ENCODE measurements around the gene PRRC2C.
"Not testable (repeated sequence)": the region's sequence is repeated elsewhere in the genome, so short reads cannot be mapped to it uniquely, and the experiment has no call there.

Gene PRRC2C

GRCh38 chr1:171576144-171576543 lies 90.8 kb downstream of the PRRC2C start:
- H3K36me3 ChIP-seq (ENCODE audit: insufficient read depth, low read length): peaks cover 82% of the 10 kb centered on the region
- no peak overlapping the region for H3K4me3 ChIP-seq (ENCODE audit: low read length)
- no peaks in the 10 kb centered on the region for H3K27me3 ChIP-seq (ENCODE audit: insufficient read depth, low read length)
- no peak overlapping the region for H2AFZ ChIP-seq (ENCODE audit: low read depth, low read length)
- H3K4me1 ChIP-seq (ENCODE audit: insufficient read depth, low read length): no peaks in the 10 kb centered on the region
- no peaks in the 10 kb centered on the region for H3K9me3 ChIP-seq (ENCODE audit: low read length)

- peaks cover 90% of the 10 kb centered on the region for H3K36me3 ChIP-seq (ENCODE audit: insufficient read depth, low read length)
Measured at GRCh38 chr1:171581226-171581625, 95.9 kb downstream of the PRRC2C start.

GRCh38 chr1:171581766-171582165 lies 96.4 kb downstream of the PRRC2C start:
- H2AFZ ChIP-seq (ENCODE audit: low read depth, low read length): no peak overlapping the region
- no peaks in the 10 kb centered on the region for H3K27me3 ChIP-seq (ENCODE audit: insufficient read depth, low read length)
- no peaks in the 10 kb centered on the region for H3K9me3 ChIP-seq (ENCODE audit: low read length)
- H3K4me3 ChIP-seq (ENCODE audit: low read length): no peak overlapping the region
- H3K36me3 ChIP-seq (ENCODE audit: insufficient read depth, low read length): peaks cover 87% of the 10 kb centered on the region
- no peaks in the 10 kb centered on the region for H3K4me1 ChIP-seq (ENCODE audit: insufficient read depth, low read length)

More at GRCh38 chr1:171581226-171581625, 95.9 kb downstream of the PRRC2C start:
- Histone ChIP-seq H2AFZ (ENCODE audit: low read depth, low read length) (no peak overlapping the region), H3K4me3 (ENCODE audit: low read length) (no peak overlapping the region), H3K4me1 (ENCODE audit: insufficient read depth, low read length) (no peaks in the 10 kb centered on the region), H3K27me3 (ENCODE audit: insufficient read depth, low read length) (no peaks in the 10 kb centered on the region), H3K9me3 (ENCODE audit: low read length) (no peaks in the 10 kb centered on the region)

GRCh38 chr1:171582589-171582988 lies 97.3 kb downstream of the PRRC2C start:
- H3K27me3 ChIP-seq (ENCODE audit: insufficient read depth, low read length): no peaks in the 10 kb centered on the region
- H3K4me3 ChIP-seq (ENCODE audit: low read length): no peak overlapping the region
- no peaks in the 10 kb centered on the region for H3K4me1 ChIP-seq (ENCODE audit: insufficient read depth, low read length)
- no peaks in the 10 kb centered on the region for H3K9me3 ChIP-seq (ENCODE audit: low read length)
- H3K36me3 ChIP-seq (ENCODE audit: insufficient read depth, low read length): peaks cover 88% of the 10 kb centered on the region
- no peak overlapping the region for H2AFZ ChIP-seq (ENCODE audit: low read depth, low read length)

GRCh38 chr1:171583591-171584201 lies 98.4 kb downstream of the PRRC2C start:
- Histone ChIP-seq H3K4me3 (ENCODE audit: low read length) (no peak overlapping the region), H3K27me3 (ENCODE audit: insufficient read depth, low read length) (no peaks in the 10 kb centered on the region), H3K9me3 (ENCODE audit: low read length) (no peaks in the 10 kb centered on the region), H3K36me3 (ENCODE audit: insufficient read depth, low read length) (peaks cover 87% of the 10 kb centered on the region), H2AFZ (ENCODE audit: low read depth, low read length) (no peak overlapping the region), H3K4me1 (ENCODE audit: insufficient read depth, low read length) (no peaks in the 10 kb centered on the region)

GRCh38 chr1:171585715-171586114 lies 100.4 kb downstream of the PRRC2C start:
- peaks cover 87% of the 10 kb centered on the region for H3K36me3 ChIP-seq (ENCODE audit: insufficient read depth, low read length)
- no peaks in the 10 kb centered on the region for H3K9me3 ChIP-seq (ENCODE audit: low read length)
- no peaks in the 10 kb centered on the region for H3K27me3 ChIP-seq (ENCODE audit: insufficient read depth, low read length)
- H3K4me1 ChIP-seq (ENCODE audit: insufficient read depth, low read length): no peaks in the 10 kb centered on the region
- H2AFZ ChIP-seq (ENCODE audit: low read depth, low read length): no peak overlapping the region
- H3K4me3 ChIP-seq (ENCODE audit: low read length): no peak overlapping the region

GRCh38 chr1:171588230-171588629 lies 102.9 kb downstream of the PRRC2C start:
- Histone ChIP-seq H3K27me3 (ENCODE audit: insufficient read depth, low read length) (no peaks in the 10 kb centered on the region), H3K4me3 (ENCODE audit: low read length) (no peak overlapping the region), H2AFZ (ENCODE audit: low read depth, low read length) (no peak overlapping the region), H3K4me1 (ENCODE audit: insufficient read depth, low read length) (no peaks in the 10 kb centered on the region), H3K36me3 (ENCODE audit: insufficient read depth, low read length) (peaks cover 88% of the 10 kb centered on the region), H3K9me3 (ENCODE audit: low read length) (no peaks in the 10 kb centered on the region)

GRCh38 chr1:171590022-171590421 lies 104.7 kb downstream of the PRRC2C start:
- Histone ChIP-seq H3K27me3 (ENCODE audit: insufficient read depth, low read length) (no peaks in the 10 kb centered on the region), H3K9me3 (ENCODE audit: low read length) (no peaks in the 10 kb centered on the region), H2AFZ (ENCODE audit: low read depth, low read length) (no peak overlapping the region), H3K4me3 (ENCODE audit: low read length) (no peak overlapping the region), H3K36me3 (ENCODE audit: insufficient read depth, low read length) (peaks cover 84% of the 10 kb centered on the region), H3K4me1 (ENCODE audit: insufficient read depth, low read length) (no peaks in the 10 kb centered on the region)

GRCh38 chr1:171595324-171595723 lies 110.0 kb downstream of the PRRC2C start:
- no peaks in the 10 kb centered on the region for H3K9me3 ChIP-seq (ENCODE audit: low read length)
- peaks cover 45% of the 10 kb centered on the region for H3K36me3 ChIP-seq (ENCODE audit: insufficient read depth, low read length)
- no peaks in the 10 kb centered on the region for H3K27me3 ChIP-seq (ENCODE audit: insufficient read depth, low read length)

GRCh38 chr1:171596119-171596518 lies 110.8 kb downstream of the PRRC2C start:
- Histone ChIP-seq H2AFZ (ENCODE audit: low read depth, low read length) (no peak overlapping the region), H3K36me3 (ENCODE audit: insufficient read depth, low read length) (peaks cover 38% of the 10 kb centered on the region), H3K4me3 (ENCODE audit: low read length) (no peak overlapping the region), H3K9me3 (ENCODE audit: low read length) (no peaks in the 10 kb centered on the region), H3K4me1 (ENCODE audit: insufficient read depth, low read length) (no peaks in the 10 kb centered on the region), H3K27me3 (ENCODE audit: insufficient read depth, low read length) (no peaks in the 10 kb centered on the region)

More at GRCh38 chr1:171595324-171595723, 110.0 kb downstream of the PRRC2C start:
- H2AFZ ChIP-seq (ENCODE audit: low read depth, low read length): no peak overlapping the region
- no peaks in the 10 kb centered on the region for H3K4me1 ChIP-seq (ENCODE audit: insufficient read depth, low read length)
- H3K4me3 ChIP-seq (ENCODE audit: low read length): no peak overlapping the region

- no peaks in the 10 kb centered on the region for H3K4me1 ChIP-seq (ENCODE audit: insufficient read depth, low read length)
- peaks cover 33% of the 10 kb centered on the region for H3K36me3 ChIP-seq (ENCODE audit: insufficient read depth, low read length)
- H2AFZ ChIP-seq (ENCODE audit: low read depth, low read length): no peak overlapping the region
- H3K4me3 ChIP-seq (ENCODE audit: low read length): no peak overlapping the region
- H3K9me3 ChIP-seq (ENCODE audit: low read length): no peaks in the 10 kb centered on the region
- H3K27me3 ChIP-seq (ENCODE audit: insufficient read depth, low read length): no peaks in the 10 kb centered on the region
Measured at GRCh38 chr1:171596705-171597104, 111.4 kb downstream of the PRRC2C start.

- H2AFZ ChIP-seq (ENCODE audit: low read depth, low read length): no peak overlapping the region
- H3K9me3 ChIP-seq (ENCODE audit: low read length): no peaks in the 10 kb centered on the region
- H3K27me3 ChIP-seq (ENCODE audit: insufficient read depth, low read length): no peaks in the 10 kb centered on the region
- peaks cover 28% of the 10 kb centered on the region for H3K36me3 ChIP-seq (ENCODE audit: insufficient read depth, low read length)
- H3K4me3 ChIP-seq (ENCODE audit: low read length): no peak overlapping the region
- H3K4me1 ChIP-seq (ENCODE audit: insufficient read depth, low read length): no peaks in the 10 kb centered on the region
Measured at GRCh38 chr1:171597203-171597602, 111.9 kb downstream of the PRRC2C start.

GRCh38 chr1:171600310-171600709 lies 115.0 kb downstream of the PRRC2C start:
- not testable (repeated sequence) for H3K9me3 ChIP-seq (ENCODE audit: low read length); H2AFZ ChIP-seq (ENCODE audit: low read depth, low read length); H3K27me3 ChIP-seq (ENCODE audit: insufficient read depth, low read length); H3K4me1 ChIP-seq (ENCODE audit: insufficient read depth, low read length); H3K4me3 ChIP-seq (ENCODE audit: low read length); H3K36me3 ChIP-seq (ENCODE audit: insufficient read depth, low read length)

- Histone ChIP-seq H3K27me3 (ENCODE audit: insufficient read depth, low read length) (no peaks in the 10 kb centered on the region), H3K36me3 (ENCODE audit: insufficient read depth, low read length) (peaks cover 6% of the 10 kb centered on the region), H3K9me3 (ENCODE audit: low read length) (no peaks in the 10 kb centered on the region), H3K4me1 (ENCODE audit: insufficient read depth, low read length) (no peaks in the 10 kb centered on the region), H2AFZ (ENCODE audit: low read depth, low read length) (no peak overlapping the region), H3K4me3 (ENCODE audit: low read length) (no peak overlapping the region)
Measured at GRCh38 chr1:171600862-171601261, 115.5 kb downstream of the PRRC2C start.
